GM18519 (cell line): Measurements from ENCODE around the gene APOBR.

Experiments
- ATAC-seq: cut with Tn5 transposase; IDR thresholded peaks from one replicate; pipeline ENCODE4 v1.9.1; 2021; ENCODE audit warnings: mild to moderate bottlenecking, moderate library complexity; ENCODE audit not compliant: unreplicated experiment, low FRiP score

The APOBR gene

GRCh38 chr16:28548306-28548802 lies 53.9 kb downstream of the APOBR start:
- no peak for ATAC-seq
